GM12874 (cell line): ENCODE data around the gene PDE3A.

ENCODE experiments used
- CTCF ChIP-seq: IDR thresholded peaks from 2 replicates; pipeline ENCODE4 v1.5.1; 2011; ENCODE audit warnings: low read depth, mild to moderate bottlenecking, control low read depth, low read length, moderate library complexity; ENCODE audit not compliant: insufficient read depth

The PDE3A gene

GRCh38 chr12:20395791-20396550 lies 27.6 kb downstream of the PDE3A start:
- TF ChIP-seq CTCF = no peak

- TF ChIP-seq CTCF = no peak
These were observed 30.3 kb downstream of the PDE3A start for GRCh38 chr12:20398686-20399085.

GRCh38 chr12:20400003-20400402 lies 31.7 kb downstream of the PDE3A start:
- no peak for TF ChIP-seq CTCF

- no peak for TF ChIP-seq CTCF
These were observed 34.9 kb downstream of the PDE3A start for GRCh38 chr12:20403230-20403629.

GRCh38 chr12:20404576-20405346 lies 36.4 kb downstream of the PDE3A start:
- TF ChIP-seq CTCF = no peak

- TF ChIP-seq CTCF = no peak
These were observed 41.5 kb downstream of the PDE3A start for GRCh38 chr12:20409607-20410377.

- no peak for TF ChIP-seq CTCF
These were observed 42.4 kb downstream of the PDE3A start for GRCh38 chr12:20410734-20411133.
